H9 (cell line): Measurements from ENCODE around the gene KBTBD12. TPM values are rescaled to one million over a fixed set of nuclear protein-coding genes. Genes with fewer than 3 reads are reported as not detected.

Source experiments
- DNase-seq: peaks from one replicate; pipeline ENCODE4 v3.0.0-alpha.2; 2017
- H2AFZ ChIP-seq: one replicate; pipeline ENCODE4 v1.6.1; 2013; ENCODE audit warnings: mild to moderate bottlenecking, low read length, control low read depth, moderate library complexity
- H2AK5ac ChIP-seq: 2 replicates; pipeline ENCODE4 v1.6.1; 2013; ENCODE audit warnings: low read length, control low read depth, mixed read lengths; ENCODE audit not compliant: insufficient read length
- H2BK120ac ChIP-seq: one replicate; pipeline ENCODE4 v1.6.1; 2013; ENCODE audit warnings: low read depth, mild to moderate bottlenecking, low read length, control low read depth, inconsistent platforms; ENCODE audit not compliant: poor library complexity, severe bottlenecking
- H2BK12ac ChIP-seq: 2 replicates; pipeline ENCODE4 v1.6.1; 2013; ENCODE audit warnings: low read length, control low read depth, mixed read lengths, low read depth; ENCODE audit not compliant: insufficient read length
- H2BK15ac ChIP-seq: 2 replicates; pipeline ENCODE4 v1.6.1; 2013; ENCODE audit warnings: low read depth, low read length, control low read depth
- H2BK20ac ChIP-seq: one replicate; pipeline ENCODE4 v1.6.1; 2013; ENCODE audit warnings: low read depth, mild to moderate bottlenecking, low read length, control low read depth, inconsistent platforms; ENCODE audit not compliant: poor library complexity, severe bottlenecking
- H2BK5ac ChIP-seq: 2 replicates; pipeline ENCODE4 v1.6.1; 2013; ENCODE audit warnings: low read length, control low read depth, mixed read lengths; ENCODE audit not compliant: insufficient read length
- H3K14ac ChIP-seq: 2 replicates; pipeline ENCODE4 v1.6.1; 2013; ENCODE audit warnings: low read length, control low read depth; ENCODE audit not compliant: insufficient read depth
- H3K18ac ChIP-seq: 2 replicates; pipeline ENCODE4 v1.6.1; 2013; ENCODE audit warnings: low read depth, mild to moderate bottlenecking, mixed read lengths, low read length, control low read depth; ENCODE audit not compliant: insufficient read length
- H3K23ac ChIP-seq: 2 replicates; pipeline ENCODE4 v1.6.1; 2013; ENCODE audit warnings: low read length, control low read depth, mixed read lengths, low read depth; ENCODE audit not compliant: insufficient read length
- H3K23me2 ChIP-seq: 2 replicates; pipeline ENCODE4 v1.6.1; 2013; ENCODE audit warnings: low read depth, mild to moderate bottlenecking, mixed read lengths, low read length, control low read depth; ENCODE audit not compliant: insufficient read length, poor library complexity, severe bottlenecking
- H3K27ac ChIP-seq: 2 replicates; pipeline ENCODE4 v1.5.1; 2013; ENCODE audit warnings: low read length, control low read depth, mixed read lengths, low read depth; ENCODE audit not compliant: insufficient read length
- H3K27me3 ChIP-seq: 2 replicates; pipeline ENCODE4 v1.6.1; 2013; ENCODE audit warnings: low read length, control low read depth, inconsistent platforms; ENCODE audit not compliant: insufficient read depth
- H3K4ac ChIP-seq: 2 replicates; pipeline ENCODE4 v1.6.1; 2013; ENCODE audit warnings: low read depth, mild to moderate bottlenecking, control low read depth, inconsistent platforms, low read length, moderate library complexity
- H3K4me1 ChIP-seq: 2 replicates; pipeline ENCODE4 v1.6.1; 2013; ENCODE audit warnings: low read length, control low read depth, inconsistent platforms; ENCODE audit not compliant: insufficient read depth
- H3K4me2 ChIP-seq: 2 replicates; pipeline ENCODE4 v1.6.1; 2013; ENCODE audit warnings: low read length, control low read depth, mixed read lengths; ENCODE audit not compliant: insufficient read length, insufficient read depth
- H3K56ac ChIP-seq: 2 replicates; pipeline ENCODE4 v1.6.1; 2013; ENCODE audit warnings: low read depth, mild to moderate bottlenecking, mixed read lengths, low read length, control low read depth; ENCODE audit not compliant: insufficient read length
- H3K79me1 ChIP-seq: 2 replicates; pipeline ENCODE4 v1.6.1; 2013; ENCODE audit warnings: low read depth, mild to moderate bottlenecking, moderate library complexity, low read length, control low read depth, inconsistent platforms; ENCODE audit not compliant: insufficient read depth, poor library complexity, severe bottlenecking
- H3K79me2 ChIP-seq: 2 replicates; pipeline ENCODE4 v1.6.1; 2013; ENCODE audit warnings: low read length, control low read depth, inconsistent platforms; ENCODE audit not compliant: insufficient read depth
- H3K9ac ChIP-seq: 2 replicates; pipeline ENCODE4 v1.6.1; 2013; ENCODE audit warnings: low read length, control low read depth, mixed read lengths; ENCODE audit not compliant: insufficient read length; ENCODE audit errors: extremely low read depth
- H3K9me3 ChIP-seq: one replicate; pipeline ENCODE4 v1.6.1; 2013; ENCODE audit warnings: low read depth, low read length, inconsistent platforms; ENCODE audit not compliant: control insufficient read depth
- H3T11ph ChIP-seq: one replicate; pipeline ENCODE4 v1.6.1; 2013; ENCODE audit warnings: mild to moderate bottlenecking, low read length, control low read depth, inconsistent platforms
- H4K20me1 ChIP-seq: one replicate; pipeline ENCODE4 v1.6.1; 2013; ENCODE audit not compliant: control insufficient read depth, insufficient read length, insufficient read depth
- H4K5ac ChIP-seq: 2 replicates; pipeline ENCODE4 v1.6.1; 2013; ENCODE audit warnings: low read depth, mild to moderate bottlenecking, mixed read lengths, low read length, control low read depth; ENCODE audit not compliant: insufficient read length
- H4K8ac ChIP-seq: replicated peaks from 2 replicates; pipeline ENCODE4 v1.6.1; 2013; ENCODE audit warnings: low read length, control low read depth, mixed read lengths, low read depth; ENCODE audit not compliant: insufficient read length
- H4K91ac ChIP-seq: 2 replicates; pipeline ENCODE4 v1.6.1; 2013; ENCODE audit warnings: low read depth, mild to moderate bottlenecking, moderate library complexity, mixed read lengths, low read length, control low read depth; ENCODE audit not compliant: insufficient read length
- H3K27ac Mint-ChIP-seq, 3 experiments: 2 replicates in 2 of 3; 3 replicates in 1 of 3; pipeline ENCODE4 v1.8.0; 2020 to 2021; ENCODE audit warnings: mixed read lengths in 3 of 3, mild to moderate bottlenecking in 1 of 3, moderate library complexity in 1 of 3
- H3K27me3 Mint-ChIP-seq: 2 replicates; pipeline ENCODE4 v1.8.0; 2021; ENCODE audit warnings: low read depth, mild to moderate bottlenecking, moderate library complexity, mixed read lengths
- H3K36me3 Mint-ChIP-seq, 3 experiments: 2 replicates in 2 of 3; 3 replicates in 1 of 3; pipeline ENCODE4 v1.8.0; 2020 to 2021; ENCODE audit warnings: low read depth in 3 of 3, mixed read lengths in 3 of 3; ENCODE audit not compliant: insufficient read depth in 1 of 3
- H3K4me1 Mint-ChIP-seq, 2 experiments: 2 replicates each; pipeline ENCODE4 v1.8.0; 2020; ENCODE audit warnings: mixed read lengths in 2 of 2
- H3K4me3 Mint-ChIP-seq, 2 experiments: 2 replicates in 1 of 2; 3 replicates in 1 of 2; pipeline ENCODE4 v1.8.0; 2020 to 2021; ENCODE audit warnings: mild to moderate bottlenecking in 2 of 2, mixed read lengths in 2 of 2, moderate library complexity in 1 of 2
- H3K9me3 Mint-ChIP-seq, 2 experiments: 2 replicates in 1 of 2; 3 replicates in 1 of 2; pipeline ENCODE4 v1.8.0; 2020; ENCODE audit warnings: mild to moderate bottlenecking in 2 of 2, mixed read lengths in 2 of 2, moderate library complexity in 1 of 2
- CTCF ChIP-seq: fragments of 200-600 bp; sonication (generic); conservative IDR thresholded peaks from 3 replicates; pipeline ENCODE4 v1.8.0; 2021; ENCODE audit warnings: antibody characterized with exemption, mild to moderate bottlenecking
- WGBS: extraction: QIAGEN DNeasy Blood & Tissue Kit; methylation state at CpG from one replicate; pipeline ENCODE4 v1.1.7; 2013; ENCODE audit warnings: missing lambda C conversion rate, low lambda C conversion rate, mixed read lengths; ENCODE audit not compliant: insufficient read length; ENCODE audit errors: extremely low coverage; 5-methylcytosine and 5-hydroxymethylcytosine counted together
- total RNA-seq: library from RNA; stranded (reverse); gene quantifications from 2 replicates; pipeline ENCODE4 v1.2.1, GENCODE V29; 2021

The KBTBD12 gene
- total RNA-seq, 1 experiment from 2014 or later = not detected

- H4K91ac ChIP-seq = no peak overlapping the region
- H2BK12ac ChIP-seq = no peak overlapping the region
- no peaks in the 10 kb centered on the region for H3K27me3 ChIP-seq
- peaks cover 6% of the 10 kb centered on the region for H3K27me3 Mint-ChIP-seq
- H4K8ac ChIP-seq = no peak overlapping the region
- H3K56ac ChIP-seq = no peak overlapping the region
- H2AFZ ChIP-seq = no peak overlapping the region
- H3K23ac ChIP-seq = no peak overlapping the region
- H3K9me3 Mint-ChIP-seq = peaks cover 10 to 14% of the 10 kb centered on the region in 2 experiments
- no peaks in the 10 kb centered on the region for H3K9me3 ChIP-seq
- no peak overlapping the region for H2BK20ac ChIP-seq
- H3K27ac Mint-ChIP-seq = no peak overlapping the region
- H3T11ph ChIP-seq = no peak overlapping the region
- no peak overlapping the region for H3K4me3 Mint-ChIP-seq
- H2BK15ac ChIP-seq = no peak overlapping the region
- H3K4ac ChIP-seq = no peak overlapping the region
- no peak overlapping the region for H3K14ac ChIP-seq
- no peaks in the 10 kb centered on the region for H3K23me2 ChIP-seq
- no peaks in the 10 kb centered on the region for H4K20me1 ChIP-seq
- no peak overlapping the region for H4K5ac ChIP-seq
- H3K4me2 ChIP-seq = no peak overlapping the region
- H2AK5ac ChIP-seq = no peak overlapping the region
- no peak overlapping the region for H3K9ac ChIP-seq
- no peak for DNase-seq
- no peak overlapping the region for H2BK5ac ChIP-seq
- peaks cover 4 to 10% (median 5%) of the 10 kb centered on the region in 3 experiments; a peak in 6 of 7 replicates for H3K36me3 Mint-ChIP-seq
- H3K79me2 ChIP-seq = no peaks in the 10 kb centered on the region
- WGBS = no CpG with 5 or more reads among the region's 4 CpGs
- H3K4me1 Mint-ChIP-seq = peaks cover 0 to 10% of the 10 kb centered on the region in 2 experiments; a peak in 1 of 4 replicates
- no peak for TF ChIP-seq CTCF
- H3K27ac ChIP-seq = no peak overlapping the region
- no peaks in the 10 kb centered on the region for H3K4me1 ChIP-seq
- H3K18ac ChIP-seq = no peak overlapping the region
- no peaks in the 10 kb centered on the region for H3K79me1 ChIP-seq
- H2BK120ac ChIP-seq = no peak overlapping the region
These were observed 27.7 kb upstream of the KBTBD12 start for GRCh38 chr3:127887321-127887720.
